Aorta (tissue), 5 donors: ENCODE data around the gene SRPRB. TPM values are rescaled to one million over a fixed set of nuclear protein-coding genes. Genes with fewer than 3 reads are reported as not detected.
A peak's percentile ranks its signal among the peaks of the same experiment; 100 is the strongest.

Experiments used
- ATAC-seq: fragments of 200-7000 bp; cut with Tn5 transposase; one replicate; pipeline ENCODE4 v1.9.1; 2022; ENCODE audit warnings: moderate library complexity; ENCODE audit not compliant: low FRiP score
- DNase-seq, 2 donors: peaks; one replicate each; pipeline ENCODE4 v3.0.0-alpha.2; 2020
- H3K27ac ChIP-seq, 2 donors: one replicate each; pipeline ENCODE4 v1.5.1; 2013; ENCODE audit warnings: low read length in 2 of 2, mild to moderate bottlenecking in 2 of 2, moderate library complexity in 2 of 2, control low read depth in 1 of 2, inconsistent platforms in 1 of 2, low read depth in 1 of 2
- H3K27me3 ChIP-seq, 2 donors: one replicate each; pipeline ENCODE4 v1.6.1; 2013; ENCODE audit warnings: control low read depth in 1 of 2, low read length in 1 of 2, mild to moderate bottlenecking in 1 of 2, moderate library complexity in 1 of 2; ENCODE audit not compliant: insufficient read depth in 2 of 2, control insufficient read depth in 1 of 2
- H3K36me3 ChIP-seq, 2 donors: one replicate each; pipeline ENCODE4 v1.6.1; 2013; ENCODE audit warnings: control low read depth in 1 of 2, low read length in 1 of 2, mild to moderate bottlenecking in 1 of 2; ENCODE audit not compliant: insufficient read depth in 2 of 2, control insufficient read depth in 1 of 2
- H3K4me1 ChIP-seq, 2 donors: one replicate each; pipeline ENCODE4 v1.6.1; 2013; ENCODE audit warnings: low read length in 2 of 2, control low read depth in 1 of 2, mild to moderate bottlenecking in 1 of 2, moderate library complexity in 1 of 2; ENCODE audit not compliant: insufficient read depth in 2 of 2, control insufficient read depth in 1 of 2
- H3K4me3 ChIP-seq, 2 donors: one replicate each; pipeline ENCODE4 v1.5.1; 2013; ENCODE audit warnings: low read length in 2 of 2, control low read depth in 1 of 2, mild to moderate bottlenecking in 1 of 2
- H3K9me3 ChIP-seq: one replicate; pipeline ENCODE4 v1.6.1; 2013; ENCODE audit warnings: mild to moderate bottlenecking, low read length; ENCODE audit not compliant: control insufficient read depth
- WGBS, 2 donors: extraction: QIAGEN DNeasy Blood & Tissue Kit; methylation state at CpG; one replicate each; pipeline ENCODE4 v1.1.7; 2013; 5-methylcytosine and 5-hydroxymethylcytosine counted together
- intact Hi-C, 2 donors: fragments of 100-400 bp; cut with DNase I; formaldehyde crosslinking; loops; one replicate each; pipeline versions ENCODE4 v1.14.2 to v1.15.0; 2022
- polyA plus RNA-seq, 2 donors: library from polyadenylated mRNA; stranded (reverse); fragments of 200-250 nt; gene quantifications; one replicate each; pipeline ENCODE4 v1.2.3, GENCODE V29; 2013
- total RNA-seq, 2 donors: library from RNA; stranded (reverse); fragmentation: NEBNext Ultra II Directional; extraction: Animal tissue kit (Norgen Biotek cat#: 25700); gene quantifications; one replicate each; pipeline ENCODE4 v1.2.1, GENCODE V29; 2021
- donor health status: healthy with polysubstance abuse.
- donor health status: Bipolar disorder and iron deficiency.
- donor health status: DM: no; HTN: no; CAD: no.
- donor health status: DM: no; HTN: no; CAD: no.
- donor health status: DM: yes; HTN: yes; CAD: no.

Gene SRPRB
- total and polyA plus RNA-seq, 4 donors = 8.6 to 33.6 (median 25.5) TPM

DNA sequence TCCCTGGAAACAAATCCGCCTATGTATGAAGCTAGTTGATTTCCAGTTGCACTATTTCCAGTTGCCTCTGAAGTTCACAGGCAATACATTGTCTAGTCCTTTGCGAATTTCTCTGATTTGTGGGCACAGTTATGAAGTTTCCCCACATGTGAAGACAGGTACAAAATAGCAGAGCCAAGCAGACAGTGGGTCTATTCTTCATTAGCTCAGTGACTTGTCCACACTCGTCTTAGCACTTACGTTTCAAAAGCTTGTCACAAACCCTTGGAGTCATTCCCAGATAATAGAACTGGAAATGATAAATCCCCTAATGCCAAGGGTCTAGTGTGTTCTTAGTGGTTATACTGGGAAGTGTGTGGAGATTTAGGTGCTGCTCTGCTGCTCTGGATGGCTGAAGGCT, 14.5 kb downstream of the SRPRB start:
- intact Hi-C loops = no loop called here

DNA sequence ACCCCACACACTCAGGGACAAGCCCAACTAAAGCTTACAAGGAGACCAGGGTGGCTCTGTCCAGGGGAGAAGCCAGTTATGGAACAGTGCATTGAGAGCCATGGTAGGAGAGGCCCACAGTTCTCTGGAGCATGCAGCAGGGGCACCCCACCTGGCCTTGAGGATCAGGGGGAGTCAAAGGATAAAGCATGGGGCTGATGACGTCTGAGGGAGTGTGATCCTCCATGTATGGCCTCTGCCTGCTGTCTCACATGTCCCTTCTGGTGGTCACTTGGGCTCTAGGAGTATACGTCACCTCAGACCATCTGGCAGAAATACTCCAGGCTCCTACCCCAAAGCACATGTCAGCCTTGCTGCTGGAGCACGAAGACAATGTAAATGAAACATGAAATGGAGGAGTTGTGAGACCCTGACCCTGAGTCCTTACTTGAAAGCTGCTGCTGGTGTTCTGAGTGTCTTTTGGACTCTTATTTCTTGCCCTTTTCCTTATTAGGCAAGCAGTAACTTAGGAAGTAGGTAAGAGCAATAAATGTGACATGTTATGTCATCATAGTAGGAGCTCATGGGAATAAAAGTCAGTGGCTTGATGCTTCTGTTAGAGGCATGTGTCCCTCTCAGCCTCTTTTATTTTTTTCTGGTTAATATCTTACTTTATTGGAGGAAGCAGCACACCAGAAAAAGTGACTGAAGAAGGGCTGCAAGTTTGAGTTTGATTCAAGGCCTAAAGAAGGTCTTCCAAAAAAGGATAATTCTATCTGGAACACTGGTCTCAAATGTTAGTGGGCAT, 15.5 kb downstream of the SRPRB start:
- DNase-seq (no peak), ATAC-seq (no peak)
- WGBS, 2 donors = 83 to 86% methylated on average over 3 of the region's 3 CpGs
- intact Hi-C loops = no loop called here
- Histone ChIP-seq H3K9me3 (no peaks in the 10 kb centered on the region), H3K36me3 (peaks cover 6 to 7% of the 10 kb centered on the region in 2 donors), H3K27ac (no peak overlapping the region), H3K4me1 (no peaks in the 10 kb centered on the region), H3K4me3 (no peak overlapping the region), H3K27me3 (no peaks in the 10 kb centered on the region)

More for the DNA sequence above, 14.5 kb downstream of the SRPRB start:
- Histone ChIP-seq H3K27me3 (no peaks in the 10 kb centered on the region), H3K4me3 (no peak overlapping the region), H3K4me1 (no peaks in the 10 kb centered on the region), H3K36me3 (peaks cover 6 to 7% of the 10 kb centered on the region in 2 donors), H3K9me3 (no peaks in the 10 kb centered on the region), H3K27ac (no peak overlapping the region)
- ATAC-seq = no peak
- 89 to 91% methylated on average over 4 of the region's 4 CpGs for WGBS, 2 donors
- DNase-seq = no peak

DNA sequence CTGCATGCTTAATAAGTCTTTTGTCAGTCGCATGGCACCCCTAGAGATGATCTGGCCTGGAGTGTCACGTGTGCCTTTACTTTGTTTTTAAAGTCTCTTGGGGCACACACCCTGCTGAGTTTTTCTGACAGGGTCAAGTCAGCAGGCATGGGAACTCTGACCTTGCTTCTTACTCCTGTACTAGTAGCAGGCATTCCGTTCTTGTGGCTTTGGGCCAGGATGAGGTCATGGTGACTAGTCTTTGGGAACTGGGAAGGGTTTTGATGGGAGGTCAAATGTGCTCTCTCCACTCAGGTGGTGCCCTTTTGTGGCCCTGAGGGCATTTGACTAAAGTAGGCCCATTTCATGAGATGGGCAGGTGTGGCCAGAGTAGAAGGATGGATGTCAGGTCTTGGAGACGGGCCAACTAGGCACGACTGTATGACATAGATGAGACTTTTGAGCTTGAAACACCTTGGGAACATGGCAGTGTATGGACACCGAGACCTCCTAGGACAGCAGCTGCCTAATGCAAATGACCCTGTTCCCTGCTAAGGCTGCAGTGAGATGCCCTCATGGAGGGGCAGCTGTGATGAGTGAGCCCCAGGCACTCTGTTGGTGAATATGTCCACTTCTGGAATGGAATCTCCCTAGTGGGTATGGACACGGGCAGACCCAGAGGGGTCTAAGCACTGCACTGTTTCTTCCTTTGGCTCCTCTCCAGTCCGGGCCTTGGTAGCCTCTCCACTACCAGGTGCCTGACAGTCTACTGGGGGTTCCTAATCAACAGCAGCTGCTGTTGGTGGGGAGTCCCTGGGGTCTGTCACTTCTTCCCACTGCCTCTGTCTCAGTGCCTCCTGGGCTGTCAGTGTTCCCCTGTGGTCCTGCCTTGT, 16.4 kb downstream of the SRPRB start:
- Histone ChIP-seq H3K4me3 (no peak overlapping the region), H3K27me3 (no peaks in the 10 kb centered on the region), H3K36me3 (peaks cover 6 to 7% of the 10 kb centered on the region in 2 donors), H3K4me1 (no peaks in the 10 kb centered on the region), H3K9me3 (no peaks in the 10 kb centered on the region), H3K27ac (no peak overlapping the region)
- intact Hi-C loops = no loop called here
- peak; percentile 33 for ATAC-seq
- WGBS, 2 donors = 73 to 78% methylated on average over 8 of the region's 8 CpGs
- peak; percentile 61 to 89 for DNase-seq

DNA sequence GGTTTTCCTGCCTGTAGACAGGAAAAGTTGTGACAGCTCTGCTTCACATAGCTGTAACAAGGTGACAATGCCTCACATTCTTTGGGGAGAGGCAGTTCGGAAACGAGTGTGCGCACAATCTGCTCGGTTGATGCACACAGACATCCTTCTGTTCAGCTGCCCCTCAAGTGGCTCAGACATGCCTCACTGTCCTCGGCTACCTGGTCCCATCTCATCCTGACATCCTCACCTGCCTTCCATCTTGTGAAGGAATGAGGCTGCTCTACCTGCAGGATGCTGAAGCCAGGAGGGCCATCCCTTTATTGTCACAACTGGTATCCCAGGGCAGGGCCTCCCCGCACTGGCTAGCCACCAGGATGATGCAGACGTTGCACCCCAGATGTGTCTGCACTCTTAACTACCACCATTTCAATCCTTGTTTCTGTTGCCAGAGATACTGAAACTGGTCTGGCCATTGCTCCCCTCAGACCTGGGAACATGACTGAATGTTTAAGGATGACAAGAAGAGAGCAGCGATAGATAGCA, 19.4 kb downstream of the SRPRB start:
- H3K9me3 ChIP-seq = no peaks in the 10 kb centered on the region
- H3K4me1 ChIP-seq = no peaks in the 10 kb centered on the region
- no peaks in the 10 kb centered on the region for H3K27me3 ChIP-seq
- peaks cover 2 to 4% of the 10 kb centered on the region in 2 donors for H3K36me3 ChIP-seq
- WGBS, 2 donors = 84 to 85% methylated on average over 8 of the region's 8 CpGs
- no peak overlapping the region for H3K4me3 ChIP-seq
- no peak for DNase-seq
- no peak overlapping the region for H3K27ac ChIP-seq
- intact Hi-C loops = no loop called here
- no peak for ATAC-seq

DNA sequence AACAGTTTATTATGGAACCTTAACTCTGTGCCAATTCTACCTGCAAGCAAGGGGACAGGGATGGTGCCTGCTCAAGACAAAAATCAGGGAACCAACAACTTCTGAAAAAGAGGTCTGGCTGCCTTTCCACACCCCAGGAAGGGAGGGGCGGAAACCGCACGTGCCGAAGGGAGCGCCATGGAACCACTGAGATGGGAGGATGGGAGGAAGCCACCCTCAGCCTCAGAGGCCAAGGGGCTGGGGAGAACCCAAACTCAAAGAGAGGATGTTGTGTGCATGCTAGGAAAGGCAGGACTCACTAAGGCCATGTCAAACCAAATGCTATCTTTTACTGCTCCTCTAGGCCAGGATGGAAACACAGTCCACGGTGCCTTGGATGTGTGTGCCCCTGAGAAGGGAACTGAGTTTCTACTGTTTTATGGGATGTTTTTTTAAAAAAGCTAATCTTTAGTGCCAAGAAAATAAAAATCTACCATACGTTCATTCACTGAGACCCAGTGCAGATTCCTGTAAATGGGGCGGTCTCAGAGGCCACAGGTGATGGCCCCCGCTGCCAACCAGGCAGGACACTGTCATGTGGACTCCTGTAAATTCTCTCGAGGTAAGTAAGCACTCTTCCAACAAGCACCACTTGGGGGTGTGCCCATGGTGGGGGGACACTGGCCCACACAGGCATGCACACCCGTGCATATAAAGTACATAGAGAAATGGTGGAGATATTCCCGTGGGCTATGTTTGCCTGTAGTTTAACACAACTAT, 20.5 kb downstream of the SRPRB start:
- DNase-seq (no peak), ATAC-seq (no peak)
- Histone ChIP-seq H3K36me3 (peaks cover 0 to 2% of the 10 kb centered on the region in 2 donors), H3K4me1 (no peaks in the 10 kb centered on the region), H3K4me3 (no peak overlapping the region), H3K27me3 (no peaks in the 10 kb centered on the region), H3K9me3 (no peaks in the 10 kb centered on the region), H3K27ac (no peak overlapping the region)
- intact Hi-C loops = no loop called here
- WGBS, 2 donors = 88 to 90% methylated on average over 12 of the region's 12 CpGs

DNA sequence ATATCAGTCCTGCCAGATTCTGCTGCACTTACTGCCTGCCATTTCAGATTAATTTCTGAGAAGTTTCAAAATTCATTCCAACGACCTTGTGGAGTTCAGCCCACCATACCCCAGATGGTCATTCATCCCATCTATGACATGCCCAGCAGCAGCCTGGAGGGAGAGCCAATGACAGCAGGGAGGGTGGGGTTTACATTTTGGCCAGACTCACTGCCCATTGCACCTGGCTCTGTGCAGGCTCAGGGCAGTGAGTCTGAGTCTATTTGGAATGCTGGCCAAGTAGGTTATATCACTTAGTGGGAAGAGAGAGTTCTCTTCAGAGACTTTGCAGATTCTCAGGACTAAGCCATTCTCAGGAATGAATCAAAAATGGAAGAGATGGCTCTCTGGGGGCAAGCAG, 21.5 kb downstream of the SRPRB start:
- Histone ChIP-seq H3K27ac (no peak overlapping the region), H3K4me3 (no peak overlapping the region), H3K9me3 (no peaks in the 10 kb centered on the region), H3K4me1 (no peaks in the 10 kb centered on the region), H3K27me3 (no peaks in the 10 kb centered on the region), H3K36me3 (peaks cover 0 to 2% of the 10 kb centered on the region in 2 donors)
- WGBS, 2 donors = 12 to 21% methylated on average over 1 of the region's 1 CpG
- ATAC-seq = no peak
- intact Hi-C loops = no loop called here
- DNase-seq = no peak

DNA sequence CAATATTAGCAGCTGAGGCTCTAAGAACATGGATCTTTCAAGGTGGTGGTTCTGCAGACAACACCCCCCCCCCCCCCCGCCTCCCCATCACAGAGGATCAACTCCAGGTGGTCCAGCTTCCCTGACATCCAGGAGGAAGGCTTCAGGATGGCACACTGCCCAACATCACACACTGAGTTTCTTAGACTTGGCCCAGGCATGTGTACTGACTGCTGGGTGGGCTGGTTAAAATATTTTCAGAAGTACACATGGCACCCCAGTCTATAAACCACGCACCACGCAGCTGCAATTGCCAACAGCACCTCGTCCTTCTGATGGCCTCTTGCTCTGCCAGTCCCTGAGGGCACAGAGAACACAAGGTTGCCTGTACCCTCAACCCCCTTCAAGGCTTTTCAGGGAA, 22.1 kb downstream of the SRPRB start:
- H3K4me1 ChIP-seq = no peaks in the 10 kb centered on the region
- H3K4me3 ChIP-seq = no peak overlapping the region
- H3K27me3 ChIP-seq = no peaks in the 10 kb centered on the region
- ATAC-seq (no peak), DNase-seq (no peak)
- H3K36me3 ChIP-seq = peaks cover 0 to 2% of the 10 kb centered on the region in 2 donors
- no peaks in the 10 kb centered on the region for H3K9me3 ChIP-seq
- WGBS, 2 donors = 72 to 83% methylated on average over 4 of the region's 4 CpGs
- intact Hi-C loops = no loop called here
- no peak overlapping the region for H3K27ac ChIP-seq

DNA sequence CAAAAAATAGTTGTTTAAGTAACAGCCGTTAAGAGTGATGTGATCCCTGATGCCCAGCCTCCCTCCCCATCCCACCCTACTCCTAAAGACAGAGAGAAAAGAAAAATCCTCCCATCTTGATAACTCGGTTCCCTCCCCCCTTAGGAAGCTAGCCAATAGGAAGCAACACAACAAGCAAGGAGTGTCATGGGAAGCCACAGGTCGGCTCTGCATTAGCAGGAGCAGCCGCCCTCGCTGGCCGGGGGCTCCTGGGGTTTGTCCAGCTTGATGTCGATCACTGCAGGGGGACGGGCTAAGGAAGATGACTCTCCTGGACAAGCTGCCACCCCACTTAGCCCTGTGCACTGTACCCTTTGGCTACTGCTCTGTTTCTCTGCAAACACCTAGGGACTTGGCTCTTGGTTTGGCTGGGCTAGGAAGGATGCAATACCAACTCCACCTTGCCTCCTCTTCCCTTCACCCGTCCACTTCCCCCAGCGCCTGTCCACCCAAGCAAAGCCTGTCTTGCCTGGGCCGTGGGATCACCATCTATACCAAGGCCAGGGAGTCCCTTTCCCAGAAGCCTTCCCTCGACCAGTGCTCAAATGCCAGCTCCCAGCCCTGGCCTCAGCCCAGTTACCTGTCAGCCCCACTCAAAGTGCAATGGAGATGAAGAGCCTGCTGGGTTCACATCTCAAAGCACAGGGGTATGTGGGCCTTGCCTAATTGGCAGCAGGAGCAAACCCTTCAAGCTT, 23.1 kb downstream of the SRPRB start:
- no peak overlapping the region for H3K27ac ChIP-seq
- ATAC-seq = no peak
- DNase-seq = no peak
- H3K4me1 ChIP-seq = no peaks in the 10 kb centered on the region
- intact Hi-C loops = no loop called here
- no peaks in the 10 kb centered on the region for H3K9me3 ChIP-seq
- WGBS, 2 donors = 86 to 88% methylated on average over 12 of the region's 12 CpGs
- H3K36me3 ChIP-seq = peaks cover 0 to 2% of the 10 kb centered on the region in 2 donors
- H3K27me3 ChIP-seq = no peaks in the 10 kb centered on the region
- no peak overlapping the region for H3K4me3 ChIP-seq
